Occipital lobe (tissue), 2 donors: ENCODE results near the gene CRTC1. TPM values are rescaled to one million over a fixed set of nuclear protein-coding genes. Genes with fewer than 3 reads are reported as not detected.

ENCODE experiments used
- DNase-seq: peaks from one replicate; lab custom pipeline; 2025; lab: John Stamatoyannopoulos, UW
- total RNA-seq: library from RNA; depleted of rRNA; stranded (reverse); fragments of >200 nt; gene quantifications from one replicate; pipeline ENCODE4 v1.2.3, GENCODE V29; 2014

CRTC1 gene
- total RNA-seq, 1 donor from 2014 or later, result 6.6 TPM

DNA sequence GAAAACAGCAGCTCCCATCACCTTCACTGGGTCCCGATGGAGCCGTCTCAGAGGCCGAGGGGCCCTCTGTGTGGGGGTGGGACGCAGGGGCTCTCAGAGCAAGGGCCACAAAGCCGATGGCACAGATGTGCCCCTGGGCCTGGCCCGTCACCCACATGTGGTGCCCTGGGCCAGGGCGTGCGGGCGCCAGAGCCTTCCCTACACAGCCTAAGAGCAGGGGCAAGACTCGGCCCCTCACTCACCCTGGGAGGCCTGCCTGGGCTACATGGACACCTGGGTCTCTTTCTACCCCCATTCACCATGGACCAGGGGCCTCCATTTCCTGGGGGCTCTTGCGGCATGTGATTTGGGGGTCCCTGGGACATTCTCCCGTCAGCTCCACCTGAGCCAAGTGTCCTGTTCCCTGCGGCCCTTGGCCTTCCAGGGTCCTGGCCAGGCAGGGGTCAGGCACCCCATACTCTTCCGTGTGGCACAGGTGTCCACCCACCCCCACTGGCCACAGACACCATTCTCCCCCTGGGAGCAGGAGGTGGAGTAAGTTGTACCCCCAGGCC lies 97.6 kb downstream of the CRTC1 start:
- DNase-seq, result no peak

DNA sequence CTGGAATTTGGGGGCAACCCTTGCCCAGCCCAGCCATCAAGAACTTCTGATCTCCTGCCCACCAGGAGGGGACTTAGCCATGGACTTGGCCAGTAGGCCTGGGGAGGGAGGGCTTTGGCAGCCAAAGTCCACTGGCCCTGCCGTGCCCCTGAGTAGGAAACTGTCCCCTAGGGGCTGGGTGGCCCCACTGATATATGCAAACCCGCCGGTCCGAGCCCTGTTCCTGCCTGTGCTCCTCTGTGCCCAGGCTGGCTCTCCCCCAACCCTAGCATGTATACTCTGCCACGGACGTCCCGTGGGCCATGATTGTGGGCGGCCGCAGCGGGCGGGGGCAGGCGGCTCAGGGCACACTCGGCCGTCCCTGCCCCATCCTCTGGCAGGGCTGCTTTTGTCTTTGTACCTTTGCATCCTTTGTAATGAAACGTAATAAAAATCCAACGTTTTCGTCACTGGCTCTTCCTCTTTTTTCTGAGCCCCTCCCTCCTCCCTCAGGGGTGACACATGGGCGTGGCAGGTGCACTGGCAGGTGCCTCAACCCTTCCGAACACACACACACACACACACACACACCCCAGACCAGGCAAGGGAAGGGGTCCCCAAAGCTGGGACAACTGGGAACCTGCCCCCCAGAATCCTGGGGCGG lies 98.5 kb downstream of the CRTC1 start:
- no peak for DNase-seq

DNA sequence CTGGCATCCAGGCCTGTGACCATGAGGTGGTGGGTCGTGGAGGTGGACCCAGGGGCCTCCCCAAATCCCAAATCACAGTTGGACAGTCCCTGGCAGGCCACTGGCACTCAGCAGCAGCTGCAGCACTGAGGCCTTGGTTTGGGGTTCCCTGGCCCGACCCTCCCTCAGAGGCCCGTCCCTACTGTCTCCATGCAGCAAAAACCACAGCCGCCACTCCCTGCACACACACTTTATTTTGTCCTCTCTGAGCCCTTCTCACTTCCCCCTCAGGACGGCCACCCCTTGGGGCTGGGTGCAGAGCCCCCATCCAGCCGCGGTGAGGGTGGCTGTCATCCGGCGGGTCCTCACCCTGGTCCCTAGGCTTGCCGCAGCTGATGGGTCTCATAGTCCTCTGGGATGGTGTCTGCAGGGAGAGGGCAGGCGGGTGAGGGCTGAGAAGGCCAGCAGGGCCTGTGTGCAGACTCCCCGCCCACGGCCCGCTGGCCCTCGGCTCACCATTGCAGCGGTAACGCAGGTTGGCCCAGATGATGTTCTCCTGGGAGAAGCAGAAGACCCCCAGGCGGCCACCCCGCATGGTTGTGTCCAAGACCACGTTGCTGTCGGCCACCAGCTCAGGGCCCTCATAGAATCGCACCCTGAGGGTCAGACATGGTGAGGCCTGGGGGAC lies 99.2 kb downstream of the CRTC1 start:
- DNase-seq, result no peak

DNA sequence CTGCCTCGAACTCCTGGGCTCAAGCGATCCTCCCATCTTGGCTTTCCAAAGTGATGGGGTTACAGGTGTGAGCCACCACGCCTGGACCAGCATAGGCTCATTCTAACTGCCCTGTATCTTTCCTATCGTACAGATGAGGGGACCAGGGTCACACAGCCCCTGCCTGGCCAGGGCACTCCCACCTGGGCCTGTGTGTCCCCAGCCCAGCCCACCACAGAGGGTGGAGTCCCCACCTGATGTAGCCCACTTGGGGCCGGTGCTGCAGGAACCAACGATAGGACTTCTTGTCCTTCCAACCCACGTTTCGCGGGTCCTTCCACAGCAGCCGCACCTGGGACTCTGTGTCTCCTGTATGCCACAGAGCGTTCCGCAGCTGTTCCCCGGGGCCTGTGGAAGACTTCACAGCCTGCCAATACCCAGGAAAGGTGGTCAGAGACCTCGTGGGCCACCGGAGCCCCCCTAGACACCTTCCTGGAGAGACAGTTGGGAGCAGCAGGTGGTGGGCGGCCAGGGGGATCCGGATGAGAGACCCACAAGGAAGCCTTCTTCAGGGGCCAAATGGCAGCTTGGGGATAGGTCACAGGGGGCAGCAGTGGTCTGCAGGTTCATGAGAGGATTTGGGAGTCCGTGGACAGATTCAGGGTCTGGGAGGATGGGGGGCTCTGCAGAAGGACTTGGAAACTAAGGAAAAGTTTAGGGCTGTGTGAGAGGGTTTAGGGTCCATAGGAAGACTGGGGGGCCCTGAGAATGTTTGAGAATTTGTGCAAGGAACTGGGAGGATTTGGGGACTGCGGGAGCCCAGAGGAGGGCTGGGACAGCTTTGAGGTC lies 100.7 kb downstream of the CRTC1 start:
- DNase-seq, result no peak

DNA sequence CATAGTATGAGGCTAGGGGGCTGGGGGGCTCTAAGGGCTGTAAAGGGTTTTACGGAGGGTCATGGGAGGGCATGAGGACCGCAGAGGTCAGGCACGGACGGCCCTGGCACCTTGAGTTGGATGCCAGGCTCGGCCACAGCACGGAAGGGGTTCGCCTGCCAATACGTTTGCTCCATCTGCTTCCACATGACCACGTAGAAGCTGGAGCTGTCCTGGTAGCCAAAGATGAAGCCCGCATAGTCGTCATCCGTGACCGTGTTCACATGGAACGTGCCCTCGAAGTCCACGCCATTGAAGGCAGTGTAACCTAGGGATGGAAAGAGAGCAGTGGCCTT lies 101.3 kb downstream of the CRTC1 start:
- no peak for DNase-seq

DNA sequence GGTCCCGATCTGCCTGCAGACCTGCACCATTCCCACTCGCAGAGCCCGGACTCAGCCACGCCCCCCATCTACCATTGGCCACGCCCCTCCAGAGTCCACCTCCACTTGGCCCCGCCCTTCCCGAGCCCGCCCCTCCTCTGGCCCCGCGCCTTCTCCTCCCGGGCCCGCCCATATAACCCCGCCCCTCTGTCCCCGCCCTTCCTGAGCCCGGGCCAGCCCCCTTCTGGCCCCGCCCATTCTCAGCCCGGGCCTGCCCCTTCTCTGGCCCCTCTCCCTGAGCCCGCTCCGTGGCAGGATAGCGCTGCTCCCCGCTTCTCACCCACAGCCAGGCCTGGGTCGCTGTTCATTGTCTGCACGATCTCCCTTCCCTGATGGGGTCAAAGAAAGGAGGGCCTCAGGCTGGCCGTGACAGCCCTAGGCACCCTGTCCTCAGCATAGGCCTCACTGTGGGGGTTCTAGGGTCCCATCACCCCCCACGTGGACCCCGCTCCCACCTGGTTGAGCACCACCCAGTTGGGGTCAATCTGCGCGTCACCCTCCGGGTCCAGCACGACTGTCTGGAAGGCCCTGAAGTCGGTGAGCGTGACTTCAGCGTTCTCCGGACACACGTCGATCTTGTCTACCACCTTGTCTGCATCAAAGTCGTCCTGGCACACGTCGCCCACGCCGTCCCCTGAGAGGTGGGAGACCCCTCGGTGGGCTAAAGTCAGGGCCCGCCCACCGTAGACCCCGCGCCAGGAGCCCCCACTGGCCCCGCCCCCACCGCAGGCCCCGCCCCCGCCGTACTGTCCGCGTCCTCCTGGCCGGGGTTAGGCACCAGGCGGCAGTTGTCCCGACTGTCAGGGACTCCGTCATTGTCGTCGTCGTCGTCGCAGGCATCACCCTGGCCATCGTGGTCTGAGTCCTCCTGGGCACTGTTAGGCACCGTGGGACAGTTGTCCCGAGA lies 102.0 kb downstream of the CRTC1 start:
- no peak for DNase-seq

DNA sequence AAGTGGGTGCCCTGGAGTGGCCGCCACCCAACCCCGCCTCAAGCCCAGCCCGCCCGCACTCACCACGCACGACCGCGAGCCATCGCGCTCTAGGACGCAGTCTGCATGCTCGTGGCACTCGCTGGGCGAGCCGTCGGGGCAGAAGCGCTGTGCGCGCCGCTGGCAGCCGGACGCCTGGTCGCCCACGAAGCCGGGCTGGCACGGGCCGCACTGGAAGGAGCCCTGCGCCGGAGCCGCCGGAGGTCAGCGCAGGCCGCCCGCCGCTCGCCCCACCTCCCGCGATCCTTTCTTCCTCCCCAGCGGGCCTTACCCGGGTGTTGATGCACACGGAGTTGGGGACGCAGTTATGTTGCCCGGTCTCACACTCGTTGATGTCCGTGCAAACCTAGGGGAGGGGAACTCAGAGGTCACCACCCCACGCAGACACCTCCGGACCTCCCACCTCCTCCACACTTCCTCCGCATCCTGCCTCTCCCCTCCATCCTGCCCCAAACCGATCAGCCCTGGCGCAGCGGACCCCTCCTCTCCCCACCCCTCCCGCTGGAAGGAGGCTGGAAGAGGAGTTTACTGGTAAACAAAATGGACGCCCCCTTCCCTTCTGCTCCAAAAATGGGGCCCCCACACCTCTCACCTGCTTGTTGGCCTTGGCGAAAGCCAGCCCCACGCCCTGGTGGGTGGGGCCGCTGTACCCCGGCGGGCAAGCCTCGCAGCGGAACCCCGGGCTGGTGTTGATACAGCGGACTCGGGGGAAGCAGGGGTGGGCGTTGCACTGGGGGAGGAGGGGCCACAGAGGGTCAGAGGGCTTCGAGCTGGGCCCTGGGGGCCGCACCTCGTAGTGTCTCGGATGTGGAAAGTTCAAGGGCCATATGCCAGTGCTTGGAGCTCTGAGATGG lies 105.3 kb downstream of the CRTC1 start:
- DNase-seq, result no peak

DNA sequence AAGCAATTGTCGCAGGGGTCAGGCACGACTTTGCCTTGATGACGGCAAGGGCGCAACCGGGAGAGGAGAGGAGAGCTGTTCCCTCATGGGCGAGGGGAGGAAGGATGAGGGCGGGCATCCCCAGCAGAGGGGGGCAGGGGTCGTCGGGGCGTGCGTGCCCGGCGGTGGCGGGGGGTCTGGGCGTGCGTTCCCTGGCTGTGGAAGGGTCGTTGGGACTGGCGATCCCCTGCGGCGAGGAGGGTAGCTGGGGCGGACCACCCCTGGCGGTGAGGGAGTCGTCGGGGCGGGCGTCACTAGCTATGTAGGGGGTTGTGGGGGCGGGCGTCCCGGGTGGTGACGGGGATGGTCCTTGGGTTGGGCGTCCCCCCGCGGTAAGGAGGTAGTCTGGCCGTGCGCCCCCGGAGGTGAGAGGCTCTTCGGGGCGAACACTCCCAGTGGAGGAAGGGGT lies 106.0 kb downstream of the CRTC1 start:
- no peak for DNase-seq

DNA sequence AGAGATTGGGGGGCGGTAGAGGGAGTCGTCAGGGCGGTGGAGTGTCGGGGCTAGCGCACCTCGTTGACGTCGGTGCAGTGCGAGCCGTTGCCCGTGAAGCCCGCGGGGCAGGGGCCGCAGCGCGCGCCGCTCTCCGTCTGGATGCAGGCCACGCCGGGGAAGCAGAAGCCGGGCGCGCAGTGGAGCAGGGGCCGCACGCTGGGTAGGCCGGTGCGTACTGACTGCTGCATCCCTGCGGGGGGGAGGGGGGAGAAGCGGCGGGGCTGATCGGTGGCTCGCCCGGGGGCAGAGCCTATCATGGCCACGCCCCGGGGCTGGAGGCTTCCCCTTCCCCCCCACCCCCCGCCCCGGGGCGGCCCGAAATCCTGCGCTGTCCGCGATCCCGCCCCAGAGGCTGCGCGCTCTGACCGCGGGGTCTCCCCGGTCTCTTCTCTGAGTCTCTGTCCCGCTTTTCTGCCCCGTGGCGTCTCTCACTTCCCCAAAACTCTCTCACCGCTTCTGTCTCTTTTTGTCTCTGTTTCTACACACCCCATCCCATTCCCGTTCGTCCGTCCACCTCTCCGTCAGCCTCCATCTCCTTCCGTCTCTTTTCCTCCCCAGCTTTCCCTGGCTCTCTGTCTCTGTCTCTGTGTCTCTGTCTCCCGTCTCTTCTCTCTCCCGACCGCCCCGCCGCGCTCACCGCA lies 106.5 kb downstream of the CRTC1 start:
- no peak for DNase-seq

DNA sequence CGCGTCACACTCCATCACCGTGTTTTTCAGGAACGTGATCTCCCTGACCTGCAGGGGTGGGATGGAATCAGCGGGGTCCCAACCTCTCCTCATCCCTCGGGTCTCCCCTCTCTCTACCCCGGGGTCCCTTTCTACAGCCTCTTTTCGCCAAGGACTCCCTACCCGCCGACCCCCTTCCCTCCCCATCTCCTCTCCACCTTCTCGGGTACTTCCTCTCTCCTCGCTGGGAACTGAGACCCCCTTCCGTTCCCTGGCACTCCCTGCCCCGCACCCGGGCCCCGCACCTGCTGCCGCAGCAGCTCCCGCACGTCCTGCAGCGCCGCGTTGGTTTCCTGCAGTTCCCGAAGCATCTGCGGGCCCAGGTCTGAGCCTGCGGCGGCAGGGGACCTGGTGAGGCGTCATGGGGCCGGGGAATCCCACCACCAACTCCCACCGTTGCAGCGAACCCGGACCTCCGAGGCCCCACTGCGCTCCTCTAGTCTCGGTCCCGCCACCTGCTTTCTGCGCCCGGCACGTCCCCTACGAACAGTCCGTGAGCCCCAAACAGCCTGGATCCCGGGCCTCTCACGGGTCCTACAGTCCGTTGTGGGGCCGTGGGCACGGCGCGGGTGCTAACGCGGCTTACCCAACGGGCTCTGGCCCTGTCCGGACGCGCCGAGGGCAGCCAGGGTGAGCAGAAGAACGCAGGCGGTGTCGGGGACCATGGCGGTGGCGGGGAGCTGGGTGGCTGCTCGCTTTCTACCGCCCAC lies 107.3 kb downstream of the CRTC1 start, which contains the start of gene COMP:
Gene COMP (minus strand): TSS at position 740 of the 749 bp plus-strand sequence. CDS start 36 bp downstream, at position 704.
- no peak for DNase-seq

DNA sequence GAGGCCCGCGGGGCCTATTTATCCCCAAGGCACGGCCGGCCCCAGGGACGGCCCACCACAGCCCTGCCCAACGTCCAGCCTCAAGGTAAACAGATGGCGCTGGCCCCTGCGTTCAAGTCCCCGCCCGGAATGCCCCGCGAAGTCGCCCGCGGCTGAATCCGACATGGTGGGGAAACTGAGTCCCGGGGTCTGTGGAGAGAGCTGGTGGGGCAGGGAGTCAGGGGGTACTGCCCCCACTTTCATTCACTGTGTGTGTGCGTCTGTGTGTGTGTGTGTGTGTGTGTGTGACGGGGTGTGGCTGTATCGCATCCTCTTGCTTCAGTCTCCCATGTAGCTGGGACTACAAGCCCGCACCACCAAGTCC lies 107.8 kb downstream of the CRTC1 start:
- DNase-seq, result no peak

DNA sequence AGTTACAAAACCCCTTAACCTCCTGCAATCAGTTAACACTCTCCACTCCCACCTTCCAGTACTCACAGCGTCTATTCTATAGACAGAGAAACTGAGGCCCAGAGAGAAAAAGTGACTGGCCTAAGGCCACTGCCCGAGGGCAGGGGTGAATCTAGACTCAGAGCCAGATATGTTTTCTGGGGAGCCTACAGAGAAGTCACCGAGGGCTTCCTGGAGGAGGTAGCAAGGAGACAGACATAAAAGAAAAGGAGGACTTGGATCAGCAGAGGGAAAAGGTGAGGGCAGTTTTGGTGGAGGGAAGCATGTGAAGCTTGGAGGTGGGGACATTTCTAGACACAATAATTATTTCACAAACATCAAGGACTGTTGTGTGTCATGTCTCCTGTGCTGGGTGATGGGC lies 109.2 kb downstream of the CRTC1 start:
- no peak for DNase-seq

DNA sequence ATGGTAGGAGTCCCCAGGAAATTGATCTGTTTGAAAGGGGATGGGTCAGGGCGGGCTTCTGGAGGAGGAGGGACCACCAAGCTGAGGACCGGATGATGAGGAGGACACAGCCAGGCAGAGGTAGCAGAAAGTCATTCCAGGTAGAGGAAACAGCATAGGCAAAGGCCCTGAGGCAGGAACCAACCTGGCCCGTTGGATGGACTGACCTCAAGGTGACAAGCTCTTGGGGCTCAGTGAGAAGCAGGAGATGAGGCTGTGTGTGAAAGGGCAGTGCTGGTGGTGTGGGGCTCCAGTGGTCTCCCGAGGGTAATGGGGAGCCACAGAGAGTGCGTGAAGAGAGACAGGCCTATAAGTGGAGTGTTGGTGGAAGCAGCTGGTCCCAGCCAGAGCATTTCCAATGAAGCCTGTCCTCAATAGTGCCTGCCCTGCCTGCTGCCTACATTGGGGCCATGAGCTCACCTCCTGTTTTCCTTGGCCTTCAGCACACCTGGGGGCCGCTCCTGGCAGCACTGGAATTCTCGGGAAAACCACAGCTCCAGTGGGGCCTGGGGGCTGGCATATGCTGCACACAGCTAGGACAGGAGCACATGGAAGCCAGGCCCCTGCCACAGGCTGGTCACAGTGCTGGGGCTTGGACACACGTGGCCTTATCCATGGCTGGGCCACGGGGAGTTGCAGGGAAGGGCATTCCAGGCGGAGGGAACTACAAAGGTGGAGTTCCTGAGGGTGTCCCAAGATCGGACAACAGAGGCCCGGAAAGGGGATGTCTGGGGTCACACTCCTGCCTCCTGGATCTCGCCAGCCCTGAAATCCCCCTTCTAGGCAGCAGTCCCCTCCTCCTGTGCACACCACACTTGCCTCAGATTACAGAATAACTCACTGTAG lies 109.9 kb downstream of the CRTC1 start:
- DNase-seq, result no peak

DNA sequence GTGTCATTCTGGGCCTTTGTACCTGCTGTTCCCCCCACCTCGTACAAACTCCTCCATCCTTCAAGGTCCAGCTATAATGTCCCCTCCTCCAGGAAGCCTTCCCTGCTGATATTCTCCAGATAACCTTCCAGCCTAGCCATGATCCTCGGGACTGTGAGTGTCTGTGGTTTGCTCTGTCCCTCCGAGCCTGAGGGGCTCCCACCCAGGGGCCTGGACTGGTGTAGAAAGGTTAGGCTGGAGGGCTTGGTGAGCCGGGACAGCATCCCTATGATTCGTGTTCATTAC lies 110.5 kb downstream of the CRTC1 start:
- DNase-seq, result no peak

DNA sequence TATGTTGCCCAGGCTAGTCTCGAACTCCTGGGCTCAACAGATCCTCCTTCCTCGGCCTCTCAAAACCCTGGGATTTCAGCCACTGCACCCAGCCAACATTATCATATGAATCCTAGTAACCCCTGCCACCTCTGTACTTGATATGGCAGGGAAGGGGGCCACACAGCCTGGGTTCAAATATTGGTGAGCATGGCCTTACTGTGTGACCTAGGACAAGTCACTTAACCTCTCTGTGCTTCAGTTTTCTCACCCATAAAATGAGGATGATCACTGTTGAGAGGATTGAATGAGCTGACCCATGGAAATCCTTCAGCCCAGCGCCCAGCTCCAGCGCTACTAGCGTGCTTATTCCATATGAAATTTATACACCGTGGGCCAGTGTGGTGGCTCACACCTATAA lies 111.2 kb downstream of the CRTC1 start:
- DNase-seq, result no peak

DNA sequence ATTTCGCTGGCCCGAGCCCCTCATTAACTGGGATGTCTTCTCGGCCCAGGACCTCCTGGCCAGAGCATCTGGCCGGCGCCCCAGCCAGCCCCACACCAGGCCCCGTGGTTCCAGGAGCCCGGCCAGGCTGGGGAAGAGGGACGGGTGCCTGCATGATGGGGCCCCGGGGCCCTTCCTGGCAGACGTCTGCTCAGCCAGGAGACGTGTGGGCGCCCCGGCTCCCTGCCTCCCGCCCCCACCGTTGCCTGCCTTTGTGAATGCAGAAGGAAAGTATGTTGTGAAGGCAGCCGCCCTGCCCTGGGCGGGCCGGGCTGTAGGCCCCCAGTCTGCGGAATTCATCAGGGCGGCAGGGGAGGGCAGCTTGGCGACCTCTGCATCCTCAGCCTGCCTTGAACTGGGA lies 112.1 kb downstream of the CRTC1 start:
- no peak for DNase-seq

DNA sequence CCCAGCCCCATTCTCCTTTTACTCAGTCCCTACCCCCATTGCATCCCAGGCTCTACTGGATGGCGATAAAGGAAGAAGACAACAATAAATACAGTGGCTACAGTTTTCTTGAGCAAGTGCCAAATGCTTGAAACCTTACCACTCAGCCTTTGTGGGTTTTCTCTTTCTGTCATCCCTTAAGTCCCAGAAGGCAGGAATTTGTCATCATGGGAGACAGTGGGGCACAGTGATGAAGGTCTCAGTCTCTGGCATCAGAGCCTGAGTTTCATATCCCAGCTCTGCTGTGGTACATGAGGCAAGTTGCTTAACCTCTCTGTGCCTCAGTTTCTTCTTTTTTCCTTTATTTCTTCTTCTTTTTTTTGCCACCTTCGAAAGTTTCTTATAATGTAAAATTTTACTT lies 112.8 kb downstream of the CRTC1 start:
- no peak for DNase-seq
